GM21529 (cell line): ENCODE data around the gene TRIM50.
"Not testable (repeated sequence)": the region's sequence is repeated elsewhere in the genome, so short reads cannot be mapped to it uniquely, and the experiment has no call there.

Source experiments
- ATAC-seq: cut with Tn5 transposase; IDR thresholded peaks from one replicate; pipeline ENCODE4 v1.9.1; 2021; ENCODE audit not compliant: unreplicated experiment

Gene TRIM50

GRCh38 chr7:73327922-73328321 is at the start of gene TRIM50, which contains the start of gene FKBP6:
TRIM50 (minus strand) TSS chr7:73328082; CDS start chr7:73324787, 3,295 bp downstream.
FKBP6 (plus strand) TSS chr7:73328161; CDS start chr7:73328429, 268 bp downstream.
- not testable (repeated sequence) for ATAC-seq

GRCh38 chr7:73376671-73377412 is 49.0 kb upstream of the TRIM50 start:
- ATAC-seq = no peak

DNA sequence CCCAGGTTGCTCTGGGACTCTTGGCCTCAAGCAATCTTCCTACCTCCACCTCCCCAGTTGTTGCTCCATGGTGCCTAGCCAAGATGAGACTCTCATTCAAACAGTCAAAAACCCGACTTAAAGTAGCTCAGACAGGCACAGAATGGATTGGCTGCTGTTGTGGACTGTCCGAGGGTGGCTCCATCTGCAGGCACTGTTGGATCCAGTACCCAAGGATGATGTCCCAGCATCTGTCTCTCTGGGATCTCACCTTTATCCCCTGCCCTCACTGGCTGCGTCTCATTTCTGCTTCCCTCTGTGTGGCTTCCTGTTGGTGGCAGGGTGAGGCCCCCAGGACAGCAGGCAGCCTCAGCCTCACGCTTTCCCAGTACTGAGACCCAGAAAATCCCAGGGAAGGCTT is 48.4 kb upstream of the TRIM50 start:
- ATAC-seq = not testable (repeated sequence)

- ATAC-seq = no peak
Measured at GRCh38 chr7:73373741-73374140, 45.9 kb upstream of the TRIM50 start.

DNA sequence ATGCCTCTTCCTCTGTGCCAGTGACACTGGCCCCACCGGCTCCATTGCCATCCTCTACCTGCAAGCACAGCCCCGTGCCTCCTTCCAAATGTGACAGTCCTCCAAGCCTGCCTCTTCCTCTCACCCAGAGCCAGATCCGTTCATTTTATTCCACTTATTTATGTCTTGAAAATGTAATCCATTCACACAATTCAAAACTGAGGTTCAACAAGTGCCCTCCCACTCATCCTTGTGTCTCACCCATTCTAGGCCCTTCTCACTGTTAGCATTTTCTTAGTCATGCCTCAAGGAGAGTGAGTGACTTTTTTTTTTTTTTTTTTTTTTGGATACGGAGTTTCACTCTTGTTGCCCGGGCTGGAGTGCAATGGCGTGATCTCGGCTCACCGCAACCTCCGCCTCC is 41.7 kb upstream of the TRIM50 start:
- ATAC-seq = no peak

DNA sequence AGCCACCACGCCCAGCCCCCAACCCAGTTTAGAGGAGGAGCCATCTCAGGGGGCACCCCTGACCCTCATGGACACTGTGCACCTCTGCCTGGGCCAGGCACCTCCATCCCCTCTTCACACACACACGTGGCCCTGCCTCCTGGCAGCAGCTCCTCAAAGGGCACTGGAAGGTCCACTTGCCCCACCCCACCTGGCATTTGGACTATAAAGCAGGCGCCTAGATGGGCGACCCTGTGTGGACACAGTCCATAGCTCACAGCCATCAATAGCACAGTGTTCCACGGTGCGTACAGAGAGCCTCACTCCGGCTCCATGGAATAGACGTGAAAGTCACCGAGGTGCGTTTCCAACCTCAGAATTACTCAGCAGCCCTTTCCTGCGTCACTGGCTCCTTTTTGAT is 41.1 kb upstream of the TRIM50 start:
- ATAC-seq = no peak

DNA sequence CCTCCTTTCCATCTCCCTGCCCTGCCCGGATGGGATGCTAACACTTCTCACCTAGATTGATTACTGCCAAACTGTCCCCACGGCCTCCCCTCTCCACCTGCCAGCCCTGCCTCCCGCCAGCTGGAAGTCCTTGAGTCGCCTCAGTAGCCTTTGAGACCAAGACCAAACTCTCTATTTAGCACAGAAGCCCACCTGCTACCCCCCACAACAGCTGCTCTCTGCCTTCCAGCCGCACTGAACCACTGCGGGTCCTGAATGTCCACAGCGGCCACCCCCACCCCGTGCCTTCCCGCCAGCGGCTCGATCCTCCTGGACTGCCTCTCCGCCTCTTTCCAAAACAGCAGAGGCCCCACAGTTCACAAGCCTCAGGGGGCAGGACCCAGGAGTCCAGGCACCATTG is 39.1 kb upstream of the TRIM50 start:
- no peak for ATAC-seq

DNA sequence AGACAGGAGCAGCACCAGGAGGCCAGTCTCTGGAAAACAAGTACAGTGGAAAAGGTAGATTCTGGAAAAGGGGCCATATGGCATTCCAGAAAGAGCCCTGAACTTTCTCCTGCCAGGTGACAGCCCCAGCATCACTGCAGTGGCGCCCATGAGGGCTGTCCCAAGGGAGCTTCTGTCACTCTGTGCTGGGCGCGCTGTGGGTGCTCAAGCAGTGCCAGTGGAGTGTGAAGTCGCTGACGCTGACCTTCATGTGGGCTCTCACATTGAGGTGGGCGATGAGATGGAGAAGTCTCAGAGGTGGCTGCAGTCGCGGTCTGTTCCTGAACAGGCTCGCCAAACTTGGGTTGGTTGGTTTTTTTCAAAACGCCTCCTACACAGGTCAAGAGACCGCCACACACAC is 38.2 kb upstream of the TRIM50 start:
- ATAC-seq = no peak

DNA sequence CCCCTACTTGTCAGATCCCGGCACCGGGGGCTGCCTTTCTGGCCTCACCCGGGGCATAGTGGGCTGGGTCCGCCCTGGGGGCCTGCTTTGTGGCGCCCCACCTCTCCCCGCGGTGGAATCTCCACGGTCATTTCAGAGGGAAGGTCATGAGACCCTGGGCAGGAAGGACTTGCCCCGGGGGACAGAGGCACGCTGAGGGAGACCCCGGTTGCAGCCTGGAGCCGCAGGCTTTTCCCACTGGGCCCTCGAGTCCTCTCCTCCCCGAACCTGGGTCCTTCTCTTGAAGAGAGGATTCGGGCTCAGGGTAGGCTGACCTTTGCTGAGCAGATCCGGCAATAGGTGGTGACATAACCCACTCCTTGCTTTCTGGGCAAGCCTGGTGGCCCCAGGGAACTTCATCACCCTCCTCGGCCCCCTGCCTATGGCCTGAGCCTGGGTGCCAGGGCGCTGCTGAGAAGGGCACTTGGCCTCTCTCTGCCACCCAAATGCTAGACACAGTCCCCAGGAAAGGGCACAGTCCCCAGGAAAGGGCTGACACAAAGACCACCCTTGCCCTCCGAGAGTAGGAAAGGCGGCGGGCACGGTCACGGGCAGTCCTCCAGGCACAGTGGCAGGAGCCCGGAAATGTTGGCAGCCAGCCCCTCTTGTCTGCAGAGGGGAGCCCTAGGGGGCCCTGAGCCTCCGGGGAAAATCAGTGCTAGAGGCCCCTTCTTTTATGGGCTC is 36.3 kb upstream of the TRIM50 start:
- no peak for ATAC-seq

DNA sequence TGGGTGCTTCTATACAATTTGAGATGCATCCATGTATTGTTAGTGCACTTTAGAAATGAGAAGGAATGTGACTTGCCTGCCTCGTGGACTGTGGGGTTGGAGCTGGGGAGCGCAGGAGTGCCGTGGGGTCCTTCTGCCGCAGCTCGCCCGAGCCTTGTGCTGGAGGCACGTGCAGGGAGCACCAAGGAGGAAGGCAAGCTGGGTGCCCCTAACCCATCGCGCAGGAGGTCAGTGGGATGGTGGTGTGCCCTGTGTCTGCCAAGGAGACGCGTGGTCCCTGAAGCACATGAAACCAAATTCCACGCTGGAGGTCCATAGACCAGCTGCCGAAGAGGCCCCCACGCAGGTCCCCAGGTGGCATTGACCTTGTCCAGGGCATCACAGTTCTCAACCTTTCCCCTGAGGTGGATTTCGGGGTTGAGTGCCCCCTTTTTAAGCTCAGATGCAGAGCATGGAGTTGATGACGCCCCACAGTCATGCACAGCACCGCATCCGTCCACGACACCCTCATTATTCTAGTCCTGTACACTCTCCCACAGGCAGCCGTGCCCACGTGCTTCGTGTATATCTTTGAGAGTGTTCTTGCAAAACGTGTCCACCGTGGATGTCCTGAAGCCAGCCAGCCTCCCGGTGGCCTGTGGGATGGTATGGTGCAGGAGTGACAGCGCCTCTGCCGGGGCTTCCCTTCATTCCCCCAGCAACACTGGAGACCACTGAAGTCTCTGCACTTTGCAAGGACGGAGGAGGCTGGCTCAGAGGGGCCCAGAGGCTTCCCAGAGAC is 35.5 kb upstream of the TRIM50 start:
- no peak for ATAC-seq

GRCh38 chr7:73360590-73360989 is 32.7 kb upstream of the TRIM50 start:
- ATAC-seq = not testable (repeated sequence)

DNA sequence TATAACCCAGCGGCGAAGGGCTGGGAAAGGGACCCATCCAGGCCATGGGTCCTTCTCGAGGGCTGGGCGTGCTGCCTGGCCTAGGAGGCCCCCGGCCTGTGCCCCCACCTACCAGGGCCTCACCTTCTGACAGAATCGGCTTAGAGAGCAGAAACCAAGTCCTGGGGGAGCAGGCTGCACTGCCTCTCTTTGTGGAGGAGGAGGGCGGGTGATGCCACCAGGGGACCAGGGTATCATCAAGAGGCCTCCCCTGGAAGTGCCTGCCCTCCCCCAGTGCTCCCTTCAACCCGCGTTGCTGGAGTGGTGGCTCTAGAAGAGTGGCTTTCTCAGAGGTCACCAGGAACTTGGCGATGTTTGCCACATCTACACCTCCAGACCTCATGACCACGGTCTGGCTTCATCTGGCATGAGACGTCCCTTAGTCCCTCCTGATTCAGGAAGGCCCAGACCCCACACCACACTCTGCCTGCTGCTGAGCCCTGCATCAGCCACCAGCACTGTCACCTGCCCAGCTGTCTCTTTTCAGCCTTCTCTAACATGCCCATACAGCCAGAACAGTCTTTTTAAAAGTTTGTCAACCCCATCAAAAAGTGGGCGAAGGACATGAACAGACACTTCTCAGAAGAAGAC is 32.0 kb upstream of the TRIM50 start:
- no peak for ATAC-seq

- no peak for ATAC-seq
Measured at GRCh38 chr7:73359306-73359705, 31.4 kb upstream of the TRIM50 start.

DNA sequence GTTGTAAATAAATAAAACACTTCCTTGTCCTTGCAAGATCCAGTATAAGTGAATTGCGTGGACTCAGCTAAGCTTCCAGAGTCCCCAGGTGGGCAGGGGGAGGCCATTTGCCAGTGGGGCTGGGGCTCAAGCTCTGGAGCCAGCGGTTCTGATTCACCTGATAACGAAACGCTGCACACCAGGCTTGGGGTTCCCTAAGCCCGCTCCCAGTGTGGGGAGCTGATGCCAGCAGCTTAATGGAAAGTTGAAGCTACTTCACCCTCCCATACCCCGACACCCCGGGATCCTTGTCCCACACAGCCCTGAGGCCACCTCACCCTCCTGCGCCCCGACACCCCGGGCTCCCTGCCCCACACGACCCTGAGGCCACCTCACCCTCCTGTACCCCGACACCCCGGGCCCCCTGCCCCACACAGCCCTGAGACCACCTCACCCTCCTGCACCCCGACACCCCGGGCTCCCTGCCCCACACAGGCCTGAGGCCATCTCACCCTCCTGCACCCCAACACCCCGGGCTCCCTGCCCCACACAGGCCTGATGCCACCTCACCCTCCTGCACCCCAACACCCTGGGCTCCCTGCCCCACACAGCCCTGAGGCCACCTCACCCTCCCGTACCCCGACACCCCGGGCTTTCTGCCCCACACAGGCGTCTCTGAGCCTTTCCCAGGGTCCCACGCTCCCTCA is 30.9 kb upstream of the TRIM50 start:
- no peak for ATAC-seq

GRCh38 chr7:73356159-73356558 is 28.3 kb upstream of the TRIM50 start:
- ATAC-seq = no peak

DNA sequence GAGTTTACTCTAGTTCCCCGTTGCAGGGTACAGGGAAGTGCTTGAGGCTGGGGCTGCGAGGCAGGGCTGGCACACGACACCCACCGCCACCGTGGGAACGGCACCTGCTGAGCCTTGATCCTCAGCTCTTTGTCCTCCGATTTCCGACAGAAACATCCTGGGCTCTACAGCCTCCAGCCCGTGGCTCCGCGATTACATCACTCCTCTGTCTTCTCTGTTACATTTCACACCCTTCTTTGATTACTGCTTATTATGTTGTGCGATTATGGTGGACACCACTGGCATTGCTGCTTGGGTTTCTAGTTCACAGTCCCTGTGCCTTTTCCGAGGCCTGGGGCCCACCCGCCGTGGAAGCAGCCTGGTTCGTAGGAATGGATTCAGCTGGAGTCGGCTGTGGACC is 26.9 kb upstream of the TRIM50 start:
- ATAC-seq = no peak

DNA sequence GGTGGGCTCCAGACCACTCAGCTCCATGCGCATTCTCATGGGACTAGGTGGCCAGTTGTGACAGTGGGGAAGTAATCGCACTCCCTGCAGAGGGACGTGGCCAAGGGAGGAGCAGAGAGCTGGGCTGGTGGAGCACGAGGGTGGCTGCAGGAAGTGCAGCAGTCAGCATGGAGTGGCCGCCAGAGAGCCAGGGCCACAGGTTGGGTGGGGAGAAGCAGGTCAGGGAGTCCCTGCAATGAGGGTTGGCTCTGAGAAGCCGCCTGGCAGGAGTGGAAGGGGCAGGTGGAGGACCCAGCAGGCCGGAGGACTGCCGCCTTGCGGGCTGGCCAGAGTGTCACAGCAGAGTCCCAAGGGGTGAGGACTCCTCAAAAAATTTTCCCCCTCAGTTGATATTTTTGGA is 26.3 kb upstream of the TRIM50 start:
- no peak for ATAC-seq

DNA sequence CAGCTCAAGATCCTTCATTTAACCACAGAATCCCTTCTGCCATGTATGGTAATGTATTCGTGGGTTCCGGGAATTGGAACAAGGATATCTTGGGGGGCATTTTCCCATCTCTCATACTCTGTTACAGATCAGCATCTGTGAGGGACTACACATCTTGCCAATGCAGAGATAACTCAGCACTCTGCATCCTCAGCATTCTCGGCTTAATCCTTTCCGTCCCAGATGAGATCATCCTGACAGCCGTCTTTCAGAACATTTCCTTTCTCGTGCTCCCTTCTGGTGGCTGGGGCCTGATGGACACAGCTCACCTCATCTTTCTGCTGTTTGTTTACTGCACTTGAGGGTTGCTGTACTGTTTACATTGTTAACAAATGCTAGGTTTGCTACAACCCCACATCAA is 25.4 kb upstream of the TRIM50 start:
- no peak for ATAC-seq

DNA sequence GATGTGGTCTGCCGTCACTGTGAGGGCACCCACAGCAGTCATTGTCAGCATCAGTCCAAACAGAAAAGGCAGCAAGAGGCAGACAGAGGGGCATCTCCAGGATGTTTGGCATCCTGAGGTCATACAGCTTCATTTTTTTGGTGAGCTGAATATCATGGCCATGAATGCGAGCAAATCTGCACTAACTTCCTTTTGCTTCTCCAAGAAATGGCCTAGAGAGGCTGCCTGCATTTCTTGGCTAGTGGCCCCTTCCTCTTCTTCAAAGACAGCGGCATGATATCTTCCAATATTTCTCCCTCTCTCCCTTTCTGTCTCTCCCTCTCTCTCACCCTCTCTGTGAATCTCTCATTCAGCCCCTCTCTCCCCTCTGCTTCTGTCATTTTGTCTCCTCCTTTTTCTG is 24.9 kb upstream of the TRIM50 start:
- ATAC-seq = no peak

DNA sequence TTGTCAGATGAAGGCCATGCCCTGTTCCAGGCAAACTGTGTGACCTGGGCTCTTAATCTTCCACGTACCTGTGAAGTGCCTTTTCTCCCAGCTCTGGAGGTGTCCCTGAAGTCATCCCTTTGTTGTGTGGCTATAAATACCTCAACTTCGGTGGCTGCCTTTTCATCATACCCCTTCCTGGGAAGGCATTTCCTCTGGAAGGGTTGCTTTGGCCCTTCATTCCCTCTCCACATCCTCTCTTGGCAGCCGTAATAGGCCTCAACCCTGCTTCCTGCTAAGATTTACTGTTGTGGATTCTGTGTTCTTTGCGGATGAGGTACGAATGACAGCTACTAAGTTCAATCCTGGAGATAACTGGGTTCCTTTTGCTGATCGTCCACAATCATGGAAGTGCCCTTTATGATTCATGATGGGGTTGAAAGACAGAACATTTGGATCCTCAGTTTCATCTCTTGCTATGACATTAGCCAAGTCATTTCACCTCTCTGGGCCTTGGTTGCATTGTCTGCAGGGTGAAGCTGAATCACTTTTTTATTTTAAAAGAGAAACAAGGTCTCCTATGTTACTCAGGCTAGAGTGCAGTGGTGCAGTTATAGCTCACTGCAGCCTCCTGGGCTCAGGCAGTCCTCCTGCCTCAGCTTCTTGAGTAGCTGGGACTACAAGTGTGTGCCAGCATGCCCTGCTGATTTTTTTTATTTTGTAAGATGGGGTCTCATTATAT is 23.7 kb upstream of the TRIM50 start:
- no peak for ATAC-seq
